Prostate gland (tissue), 2 donors: ENCODE data around the gene C17orf113.

Experiments
- POLR2A ChIP-seq: fragments of 450-650 bp; IDR thresholded peaks from one replicate; pipeline ENCODE4 v1.6.1; 2016; ENCODE audit warnings: antibody characterized with exemption, mild to moderate bottlenecking
- POLR2AphosphoS5 ChIP-seq: sonication (generic); formaldehyde crosslinking; IDR thresholded peaks from one replicate; pipeline ENCODE4 v1.6.1; 2017; ENCODE audit warnings: antibody characterized with exemption
- TF ChIP-seq, protein P1 (sequence below), 4 experiments: fragments of 200-600 bp in 2 of 4; fragments of 450-650 bp in 2 of 4; sonication (generic) in 2 of 4; IDR thresholded peaks; 1 replicate in 3 of 4; 2 replicates in 1 of 4; pipeline ENCODE4 v1.5.1; 2016 to 2019; ENCODE audit warnings: antibody characterized with exemption in 4 of 4, mild to moderate bottlenecking in 2 of 4, moderate library complexity in 2 of 4

DNA sequence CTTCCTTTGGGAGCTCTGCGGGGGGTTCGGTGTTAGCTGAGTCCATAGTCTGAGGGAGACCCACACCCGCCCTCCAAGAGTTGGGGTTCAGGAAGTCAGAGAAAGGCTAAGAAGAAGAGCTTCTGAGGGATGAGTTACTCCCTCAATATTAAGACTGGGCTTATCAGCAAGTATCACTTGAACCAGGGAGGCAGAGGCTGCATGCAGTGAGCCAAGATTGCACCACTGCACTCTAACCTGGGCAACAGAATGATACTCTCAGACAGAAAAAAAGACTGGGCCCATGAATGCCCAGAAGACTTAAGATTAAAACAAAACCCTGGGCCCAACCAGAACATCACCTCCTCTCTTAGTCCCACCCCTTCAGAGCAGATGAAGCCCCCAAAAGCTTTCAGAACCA lies 24.5 kb downstream of the C17orf113 start:
- TF ChIP-seq, protein P1, sequence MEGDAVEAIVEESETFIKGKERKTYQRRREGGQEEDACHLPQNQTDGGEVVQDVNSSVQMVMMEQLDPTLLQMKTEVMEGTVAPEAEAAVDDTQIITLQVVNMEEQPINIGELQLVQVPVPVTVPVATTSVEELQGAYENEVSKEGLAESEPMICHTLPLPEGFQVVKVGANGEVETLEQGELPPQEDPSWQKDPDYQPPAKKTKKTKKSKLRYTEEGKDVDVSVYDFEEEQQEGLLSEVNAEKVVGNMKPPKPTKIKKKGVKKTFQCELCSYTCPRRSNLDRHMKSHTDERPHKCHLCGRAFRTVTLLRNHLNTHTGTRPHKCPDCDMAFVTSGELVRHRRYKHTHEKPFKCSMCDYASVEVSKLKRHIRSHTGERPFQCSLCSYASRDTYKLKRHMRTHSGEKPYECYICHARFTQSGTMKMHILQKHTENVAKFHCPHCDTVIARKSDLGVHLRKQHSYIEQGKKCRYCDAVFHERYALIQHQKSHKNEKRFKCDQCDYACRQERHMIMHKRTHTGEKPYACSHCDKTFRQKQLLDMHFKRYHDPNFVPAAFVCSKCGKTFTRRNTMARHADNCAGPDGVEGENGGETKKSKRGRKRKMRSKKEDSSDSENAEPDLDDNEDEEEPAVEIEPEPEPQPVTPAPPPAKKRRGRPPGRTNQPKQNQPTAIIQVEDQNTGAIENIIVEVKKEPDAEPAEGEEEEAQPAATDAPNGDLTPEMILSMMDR (IDR thresholded peaks at IDR 0.05) = no peak
- TF ChIP-seq POLR2A = no peak
- no peak for TF ChIP-seq POLR2AphosphoS5
